Embryonic facial prominence (tissue), 1 donor: ENCODE measurements around the gene CA11.
"Not testable (repeated sequence)": the region's sequence is repeated elsewhere in the genome, so short reads cannot be mapped to it uniquely, and the experiment has no call there.

ENCODE experiments used
- DNase-seq: peaks from one replicate; pipeline ENCODE4 v3.0.0-alpha.2; 2016; ENCODE audit errors: extremely low spot score

Gene CA11

GRCh38 chr19:48669903-48670668 lies 24.1 kb upstream of the CA11 start:
- DNase-seq: no peak

GRCh38 chr19:48668761-48669160 lies 22.8 kb upstream of the CA11 start:
- no peak for DNase-seq

- DNase-seq: no peak
Observed at GRCh38 chr19:48668332-48668731, 22.3 kb upstream of the CA11 start.

GRCh38 chr19:48665786-48666185 lies 19.8 kb upstream of the CA11 start:
- DNase-seq: no peak

GRCh38 chr19:48664476-48664875 lies 18.5 kb upstream of the CA11 start:
- DNase-seq: no peak

GRCh38 chr19:48663667-48664066 lies 17.7 kb upstream of the CA11 start:
- no peak for DNase-seq

GRCh38 chr19:48661711-48662090 lies 15.7 kb upstream of the CA11 start:
- no peak for DNase-seq

- no peak for DNase-seq
Observed at GRCh38 chr19:48660852-48661710, 15.1 kb upstream of the CA11 start.

GRCh38 chr19:48659768-48660167 lies 13.8 kb upstream of the CA11 start:
- no peak for DNase-seq

- DNase-seq: no peak
Observed at GRCh38 chr19:48658483-48658882, 12.5 kb upstream of the CA11 start.

- not testable (repeated sequence) for DNase-seq
Observed at GRCh38 chr19:48657828-48658227, 11.8 kb upstream of the CA11 start.

- DNase-seq: peak; percentile 67
Observed at GRCh38 chr19:48656840-48657474, 11.0 kb upstream of the CA11 start.

- DNase-seq: no peak
Observed at GRCh38 chr19:48654299-48655059, 8.5 kb upstream of the CA11 start.

- no peak for DNase-seq
Observed at GRCh38 chr19:48651683-48652048, 5.7 kb upstream of the CA11 start.

- DNase-seq: no peak
Observed at GRCh38 chr19:48650974-48651682, 5.1 kb upstream of the CA11 start.

- peak; percentile 3 for DNase-seq
Observed at GRCh38 chr19:48648134-48648533, 2.1 kb upstream of the CA11 start.

- DNase-seq: peak; percentile 5
Observed at GRCh38 chr19:48646722-48647216, 782 bp upstream of the CA11 start.

GRCh38 chr19:48645620-48646000 lies 377 bp downstream of the CA11 start:
- DNase-seq: no peak

GRCh38 chr19:48644839-48645619 lies 958 bp downstream of the CA11 start:
- DNase-seq: peak; percentile 74

- peak; percentile 5 for DNase-seq
Observed at GRCh38 chr19:48644355-48644754, 1.6 kb downstream of the CA11 start.
